GM19025 (cell line): ENCODE data around the gene TMEM161A.
"Not testable (repeated sequence)": the region's sequence is repeated elsewhere in the genome, so short reads cannot be mapped to it uniquely, and the experiment has no call there.

Source experiments
- ATAC-seq: cut with Tn5 transposase; IDR thresholded peaks from one replicate; pipeline ENCODE4 v1.9.1; 2021; ENCODE audit warnings: mild to moderate bottlenecking, low read depth, moderate library complexity; ENCODE audit not compliant: unreplicated experiment

Gene TMEM161A

DNA sequence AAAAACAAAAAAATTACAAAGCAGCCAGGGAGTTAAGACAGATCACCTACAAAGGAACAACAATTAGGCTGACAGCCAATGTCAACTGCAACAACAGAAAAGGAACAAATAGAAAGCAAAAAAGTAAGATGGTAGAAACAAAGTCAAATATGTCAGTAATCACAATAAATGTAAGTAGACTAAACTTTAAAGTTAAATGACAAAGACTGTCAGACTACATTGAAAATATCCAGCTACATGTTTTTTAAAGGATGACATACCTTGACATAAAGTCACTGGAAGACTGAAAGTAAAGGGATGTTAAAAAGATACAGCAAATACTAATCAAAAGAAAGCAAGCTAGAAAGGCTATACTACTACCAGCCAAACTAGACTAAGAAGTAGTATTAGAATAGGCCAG is 14.9 kb downstream of the TMEM161A start:
- ATAC-seq, result no peak

DNA sequence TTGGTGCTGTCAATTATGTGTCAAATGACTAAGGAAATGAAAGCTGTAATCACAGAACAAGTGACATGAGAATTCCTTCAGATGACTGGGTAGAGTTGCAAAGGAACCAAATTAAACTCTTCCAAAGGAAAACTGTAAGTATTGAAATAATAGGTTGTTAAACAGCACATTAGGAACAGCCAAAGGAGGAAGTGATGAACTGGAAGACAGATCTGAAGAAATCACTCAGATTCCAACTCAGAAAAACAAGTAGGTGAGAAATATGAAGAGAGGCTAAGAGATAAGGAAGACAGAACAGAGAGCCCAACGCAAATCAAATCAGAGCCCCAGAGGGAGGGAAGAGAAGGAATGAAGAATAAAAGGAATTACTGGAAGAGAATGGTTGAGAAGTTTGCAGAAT is 15.4 kb downstream of the TMEM161A start:
- ATAC-seq, result no peak

GRCh38 chr19:19121371-19121770 is 16.9 kb downstream of the TMEM161A start:
- no peak for ATAC-seq

- ATAC-seq, result no peak
Measured at GRCh38 chr19:19120308-19121231, 17.7 kb downstream of the TMEM161A start.

- ATAC-seq, result no peak
Measured at GRCh38 chr19:19119325-19120237, 18.7 kb downstream of the TMEM161A start.

DNA sequence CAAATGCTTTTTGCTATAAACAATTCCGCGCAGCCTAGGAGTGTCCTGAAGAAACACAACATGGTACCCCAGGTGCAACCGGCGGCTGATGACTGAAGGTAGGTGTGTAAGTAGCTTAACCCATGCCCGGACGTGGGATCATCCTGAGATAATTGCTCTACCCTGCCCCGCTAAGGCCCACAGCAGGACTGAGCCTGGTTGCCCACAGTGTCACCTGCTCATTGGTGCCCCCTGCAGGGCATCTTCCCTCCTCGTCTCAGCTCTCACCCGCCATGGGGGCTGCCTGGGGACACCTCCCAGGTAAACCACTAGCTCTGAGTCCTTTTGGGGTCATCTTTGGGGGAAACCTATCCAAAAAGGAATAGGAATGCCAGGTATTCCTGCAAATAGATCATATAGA is 22.3 kb downstream of the TMEM161A start:
- no peak for ATAC-seq

- ATAC-seq, result no peak
Measured at GRCh38 chr19:19113040-19113626, 25.1 kb downstream of the TMEM161A start.

- no peak for ATAC-seq
Measured at GRCh38 chr19:19111967-19112580, 26.2 kb downstream of the TMEM161A start.

- ATAC-seq, result no peak
Measured at GRCh38 chr19:19111136-19111835, 27.0 kb downstream of the TMEM161A start.

DNA sequence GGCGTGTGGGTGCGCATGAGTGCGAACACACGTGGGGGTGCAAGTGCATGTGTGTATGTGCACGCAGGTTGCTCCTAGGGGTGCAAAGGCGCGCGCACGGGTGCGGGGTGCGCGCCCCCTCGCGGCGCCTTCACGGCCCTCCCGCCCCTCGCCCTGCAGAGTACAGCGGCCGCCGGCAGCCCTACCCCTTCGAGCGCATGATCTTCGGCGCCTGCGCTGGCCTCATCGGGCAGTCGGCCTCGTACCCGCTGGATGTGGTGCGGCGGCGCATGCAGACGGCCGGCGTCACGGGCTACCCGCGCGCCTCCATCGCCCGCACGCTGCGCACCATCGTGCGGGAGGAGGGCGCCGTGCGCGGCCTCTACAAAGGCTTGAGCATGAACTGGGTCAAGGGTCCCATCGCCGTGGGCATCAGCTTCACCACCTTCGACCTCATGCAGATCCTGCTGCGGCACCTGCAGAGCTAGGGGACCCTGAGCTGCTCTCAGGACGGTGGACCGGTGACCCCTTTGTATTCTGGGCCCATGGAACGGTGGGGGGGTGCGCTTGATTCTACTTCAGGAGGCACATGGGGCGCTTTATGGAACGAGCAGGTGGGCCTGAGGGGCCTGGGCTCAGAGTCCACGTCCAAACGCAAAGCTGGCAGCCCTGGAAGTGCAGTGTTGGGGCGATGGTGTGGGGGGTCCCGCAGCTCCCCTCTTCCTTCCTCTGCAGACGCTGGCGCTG is 27.7 kb downstream of the TMEM161A start:
- ATAC-seq, result no peak

- no peak for ATAC-seq
Measured at GRCh38 chr19:19109601-19110000, 28.7 kb downstream of the TMEM161A start.

- no peak for ATAC-seq
Measured at GRCh38 chr19:19107654-19108053, 30.6 kb downstream of the TMEM161A start.

DNA sequence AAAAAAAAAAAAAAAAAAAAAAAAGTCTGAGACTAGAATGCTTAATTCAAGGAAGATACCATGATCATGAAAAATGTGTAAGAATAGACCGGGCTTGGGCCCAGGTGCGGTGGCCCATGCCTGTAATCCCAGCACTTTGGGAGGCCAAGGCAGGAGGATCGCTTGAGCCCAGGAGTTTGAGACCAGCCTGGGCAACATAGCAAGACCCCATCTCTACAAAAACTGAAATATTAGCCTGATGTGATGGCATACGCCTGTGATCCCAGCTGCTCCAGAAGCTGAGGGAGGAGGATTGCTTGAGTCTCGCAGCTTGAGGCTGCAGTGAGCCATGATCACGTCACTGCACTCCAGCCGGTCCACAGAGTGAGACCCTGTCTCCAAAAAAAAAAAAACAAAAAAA is 31.3 kb downstream of the TMEM161A start:
- ATAC-seq, result not testable (repeated sequence)

GRCh38 chr19:19106056-19106551 is 32.2 kb downstream of the TMEM161A start:
- ATAC-seq, result no peak

DNA sequence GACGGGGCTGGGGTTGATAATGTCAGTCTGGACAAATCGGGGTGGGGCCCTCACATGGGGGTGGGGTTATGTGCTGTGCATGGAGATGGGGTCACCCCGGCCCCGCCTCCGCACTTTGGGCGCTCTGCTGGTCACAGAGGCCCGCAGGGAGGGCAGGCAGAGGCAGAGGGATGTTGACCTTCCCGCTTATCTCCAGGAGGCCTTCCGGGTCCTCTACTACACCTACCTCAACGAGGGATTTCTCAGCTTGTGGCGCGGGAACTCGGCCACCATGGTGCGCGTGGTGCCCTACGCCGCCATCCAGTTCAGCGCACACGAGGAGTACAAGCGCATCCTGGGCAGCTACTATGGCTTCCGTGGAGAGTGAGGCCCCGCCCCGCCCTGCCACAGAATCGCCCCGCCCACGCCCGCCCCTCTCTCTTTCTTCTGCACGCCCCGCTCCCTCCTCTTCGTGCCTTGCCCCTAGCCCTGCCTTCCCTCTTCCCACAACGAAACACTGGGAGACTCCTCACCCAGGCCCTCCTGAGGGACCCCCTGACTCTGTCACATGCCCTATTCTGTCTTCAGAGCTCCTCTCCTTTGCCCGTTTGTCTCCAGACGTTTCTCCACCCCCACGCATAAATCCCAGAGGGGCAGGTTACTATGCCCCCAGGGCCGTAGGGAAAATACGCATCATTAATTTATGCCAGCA is 32.8 kb downstream of the TMEM161A start:
- no peak for ATAC-seq

GRCh38 chr19:19103167-19103566 is 35.1 kb downstream of the TMEM161A start:
- no peak for ATAC-seq

DNA sequence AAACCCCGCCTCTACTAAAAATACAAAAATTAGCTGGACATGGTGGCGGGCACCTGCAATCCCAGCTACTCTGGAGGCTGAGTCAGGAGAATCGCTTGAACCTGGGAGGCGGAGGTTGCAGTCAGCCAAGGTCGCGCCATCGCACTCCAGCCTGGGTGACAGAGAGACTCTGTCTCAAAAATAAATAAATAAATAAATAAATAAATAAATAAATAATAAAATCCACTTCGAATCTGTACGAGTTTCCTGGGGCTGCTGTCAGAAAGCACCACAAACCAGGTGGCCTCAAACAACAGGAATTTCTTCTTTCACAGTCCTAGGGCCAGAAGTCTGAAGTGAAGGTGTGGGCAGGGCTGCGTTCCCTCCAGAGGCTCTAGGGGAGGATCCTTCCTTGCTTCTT is 35.7 kb downstream of the TMEM161A start:
- ATAC-seq, result not testable (repeated sequence)

DNA sequence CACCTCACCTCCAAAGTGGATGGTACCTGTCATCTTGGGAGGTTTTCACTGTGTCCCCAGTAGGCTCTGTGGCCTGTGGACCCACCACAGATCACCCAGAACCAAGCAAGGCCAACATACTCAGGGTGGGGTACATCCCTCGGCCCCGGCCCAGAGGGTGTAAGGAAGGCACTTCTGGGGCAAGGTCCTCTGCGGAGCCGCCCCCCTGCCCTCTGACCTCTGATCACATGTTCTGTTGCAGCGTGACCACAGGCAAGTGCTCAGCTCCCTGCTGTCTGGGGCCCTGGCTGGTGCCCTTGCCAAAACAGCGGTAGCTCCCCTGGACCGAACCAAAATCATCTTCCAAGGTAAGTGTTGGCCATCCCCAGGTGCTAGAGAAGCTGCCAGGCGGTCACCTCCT is 36.7 kb downstream of the TMEM161A start:
- ATAC-seq, result no peak
